ENCODE results near the gene CREM.
A peak's percentile ranks its signal among the peaks of the same experiment; 100 is the strongest.
"Not testable (repeated sequence)": the region's sequence is repeated elsewhere in the genome, so short reads cannot be mapped to it uniquely, and the experiment has no call there.

CREM gene

GRCh38 chr10:35194471-35194870 is 67.8 kb downstream of the CREM start:
- no peak for DNase-seq (ENCODE audit: low spot score)

GRCh38 chr10:35194906-35195305 is 68.3 kb downstream of the CREM start:
- peak; percentile 15 for DNase-seq (ENCODE audit: low spot score)

GRCh38 chr10:35195361-35196306 is 69.0 kb downstream of the CREM start:
- peak; percentile 68 for DNase-seq (ENCODE audit: low spot score)

GRCh38 chr10:35200487-35200886 is 73.8 kb downstream of the CREM start:
- DNase-seq (ENCODE audit: low spot score), result no peak

GRCh38 chr10:35201234-35201633 is 74.6 kb downstream of the CREM start:
- no peak for DNase-seq (ENCODE audit: low spot score)

GRCh38 chr10:35202050-35202449 is 75.4 kb downstream of the CREM start:
- no peak for DNase-seq (ENCODE audit: low spot score)

GRCh38 chr10:35203745-35204144 is 77.1 kb downstream of the CREM start:
- DNase-seq (ENCODE audit: low spot score), result no peak

GRCh38 chr10:35204650-35205319 is 78.1 kb downstream of the CREM start:
- no peak for DNase-seq (ENCODE audit: low spot score)

- no peak for DNase-seq (ENCODE audit: low spot score)
Measured at GRCh38 chr10:35206274-35206673, 79.6 kb downstream of the CREM start.

- no peak for DNase-seq (ENCODE audit: low spot score)
Measured at GRCh38 chr10:35208536-35208935, 81.9 kb downstream of the CREM start.

- DNase-seq (ENCODE audit: low spot score), result no peak
Measured at GRCh38 chr10:35208949-35209613, 82.4 kb downstream of the CREM start.

GRCh38 chr10:35210961-35211360 is 84.3 kb downstream of the CREM start:
- no peak for DNase-seq (ENCODE audit: low spot score)

GRCh38 chr10:35211390-35211789 is 84.7 kb downstream of the CREM start:
- DNase-seq (ENCODE audit: low spot score), result no peak

- DNase-seq (ENCODE audit: low spot score), result no peak
Measured at GRCh38 chr10:35212856-35213255, 86.2 kb downstream of the CREM start.

GRCh38 chr10:35213699-35214098 is 87.1 kb downstream of the CREM start:
- no peak for DNase-seq (ENCODE audit: low spot score)

GRCh38 chr10:35214607-35215020 is 88.0 kb downstream of the CREM start:
- DNase-seq (ENCODE audit: low spot score), result no peak

- no peak for DNase-seq (ENCODE audit: low spot score)
Measured at GRCh38 chr10:35215107-35215506, 88.5 kb downstream of the CREM start.

GRCh38 chr10:35216303-35216905 is 89.8 kb downstream of the CREM start:
- no peak for DNase-seq (ENCODE audit: low spot score)

GRCh38 chr10:35216956-35217355 is 90.3 kb downstream of the CREM start:
- DNase-seq (ENCODE audit: low spot score), result not testable (repeated sequence)

- no peak for DNase-seq (ENCODE audit: low spot score)
Measured at GRCh38 chr10:35217455-35217854, 90.8 kb downstream of the CREM start.

GRCh38 chr10:35218339-35218955 is 91.8 kb downstream of the CREM start:
- DNase-seq (ENCODE audit: low spot score), result peak; percentile 59

GRCh38 chr10:35219292-35219691 is 92.6 kb downstream of the CREM start:
- no peak for DNase-seq (ENCODE audit: low spot score)

All from germinal center (tissue), 1 donor.